Hepatocyte (in vitro differentiated cells): ENCODE data around the gene ZNF548. TPM values are rescaled to one million over a fixed set of nuclear protein-coding genes. Genes with fewer than 3 reads are reported as not detected.
A peak's percentile ranks its signal among the peaks of the same experiment; 100 is the strongest.

ENCODE experiments used
- DNase-seq: peaks from one replicate; pipeline ENCODE4 v3.0.0-alpha.2; 2016; ENCODE audit warnings: low spot score
- H2AFZ ChIP-seq: fragments of 200-600 bp; sonication (generic); 2 replicates; pipeline ENCODE4 v1.6.0; 2016; ENCODE audit warnings: antibody characterized with exemption, mild to moderate bottlenecking
- H3K27ac ChIP-seq: fragments of 200-600 bp; sonication (generic); 2 replicates; pipeline ENCODE4 v1.5.1; 2016; ENCODE audit warnings: mild to moderate bottlenecking
- H3K27me3 ChIP-seq: fragments of 200-600 bp; sonication (generic); 2 replicates; pipeline ENCODE4 v1.6.1; 2016
- H3K36me3 ChIP-seq: fragments of 200-600 bp; sonication (generic); replicated peaks from 2 replicates; pipeline ENCODE4 v1.5.1; 2016; ENCODE audit warnings: low read depth; ENCODE audit not compliant: insufficient read depth
- H3K4me1 ChIP-seq: fragments of 200-600 bp; sonication (generic); 2 replicates; pipeline ENCODE4 v1.5.1; 2016; ENCODE audit warnings: mild to moderate bottlenecking, moderate library complexity; ENCODE audit not compliant: insufficient read depth
- H3K4me2 ChIP-seq: fragments of 200-600 bp; sonication (generic); 2 replicates; pipeline ENCODE4 v1.6.0; 2016
- H3K4me3 ChIP-seq: fragments of 200-600 bp; sonication (generic); 2 replicates; pipeline ENCODE4 v1.5.1; 2016; ENCODE audit warnings: mild to moderate bottlenecking
- H3K79me2 ChIP-seq: fragments of 200-600 bp; sonication (generic); 2 replicates; pipeline ENCODE4 v1.6.0; 2017; ENCODE audit warnings: mild to moderate bottlenecking
- H3K9me2 ChIP-seq: fragments of 200-600 bp; sonication (generic); replicated peaks from 2 replicates; pipeline ENCODE4 v1.6.0; 2017; ENCODE audit warnings: mild to moderate bottlenecking; ENCODE audit not compliant: insufficient read depth
- H3K9me3 ChIP-seq: fragments of 200-600 bp; sonication (generic); 2 replicates; pipeline ENCODE4 v1.5.1; 2016; ENCODE audit warnings: low read depth, mild to moderate bottlenecking
- H4K20me1 ChIP-seq: fragments of 200-600 bp; sonication (generic); 2 replicates; pipeline ENCODE4 v1.6.0; 2016; ENCODE audit warnings: mild to moderate bottlenecking; ENCODE audit not compliant: insufficient read depth, poor library complexity, severe bottlenecking
- CTCF ChIP-seq: fragments of 200-600 bp; sonication (generic); IDR thresholded peaks from 2 replicates; pipeline ENCODE4 v1.5.1; 2016; ENCODE audit warnings: antibody characterized with exemption, mild to moderate bottlenecking; ENCODE audit not compliant: poor library complexity
- EZH2 ChIP-seq: fragments of 200-600 bp; sonication (generic); IDR thresholded peaks from 2 replicates; pipeline ENCODE4 v1.6.1; 2016; ENCODE audit warnings: antibody characterized with exemption, mild to moderate bottlenecking, borderline replicate concordance
- EZH2phosphoT487 ChIP-seq: fragments of 200-600 bp; sonication (generic); IDR thresholded peaks from one replicate; pipeline ENCODE4 v1.6.1; 2018; ENCODE audit warnings: antibody characterized with exemption, mild to moderate bottlenecking, low read depth, moderate library complexity; ENCODE audit not compliant: unreplicated experiment, severe bottlenecking
- WGBS: methylation state at CpG from one replicate; pipeline ENCODE4 v1.1.6; 2016; ENCODE audit warnings: low lambda C conversion rate; ENCODE audit errors: missing lambda C conversion rate; 5-methylcytosine and 5-hydroxymethylcytosine counted together
- polyA plus RNA-seq: library from polyadenylated mRNA; unstranded; fragments of >200 nt; fragmentation: Nextera tagmentation; extraction: Ambion mirVana; gene quantifications from 2 replicates; pipeline ENCODE4 v1.2.1, GENCODE V29; 2016
- total RNA-seq: library from RNA; depleted of rRNA; stranded (reverse); fragments of >200 nt; gene quantifications from 2 replicates; pipeline ENCODE4 v1.2.3, GENCODE V29; 2014

The ZNF548 gene
- total and polyA plus RNA-seq, 2 experiments from 2014 or later, result 9.3 to 26.3 TPM

DNA sequence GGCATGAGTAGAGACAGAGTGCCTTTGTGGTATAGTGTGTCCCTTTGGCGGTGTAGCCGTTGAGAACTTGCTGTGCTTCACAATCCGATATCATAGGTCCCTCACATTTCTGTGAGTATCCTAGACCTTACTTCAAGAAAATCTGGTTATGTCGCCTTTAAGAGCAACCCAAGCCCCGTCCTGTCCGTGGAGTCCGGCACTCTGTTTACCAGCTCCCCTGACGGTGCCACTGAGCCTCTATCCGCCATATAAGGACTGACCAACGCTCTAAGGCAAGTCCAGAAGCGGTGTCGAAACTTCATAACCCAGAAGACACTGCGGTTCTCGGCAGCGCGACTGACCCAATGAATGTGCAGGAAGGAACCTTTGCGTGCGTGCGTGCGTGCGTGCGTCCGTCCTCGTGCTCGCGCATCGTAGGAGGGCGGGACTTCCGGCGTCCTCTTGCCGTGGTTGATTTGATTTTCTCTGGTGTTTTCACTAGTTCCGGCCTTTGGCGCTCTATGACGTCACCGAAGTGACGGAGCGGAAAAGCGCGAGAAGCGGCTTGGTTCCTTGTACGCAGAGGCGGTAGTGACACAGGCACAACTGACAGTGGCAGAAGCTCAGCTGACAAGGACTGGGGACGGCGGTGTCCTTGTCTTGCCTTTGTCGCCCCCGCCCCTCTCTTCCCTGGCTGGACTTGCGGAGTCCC lies 26.5 kb upstream of the ZNF548 start, which contains the start of the genes TRAPPC2B and ZNF547:
TRAPPC2B (plus strand) TSS at position 555 of the 691 bp plus-strand sequence. CDS start 1,283 bp downstream, outside the sequence.
ZNF547 (plus strand) TSS at position 555 of the 691 bp plus-strand sequence. CDS start 5,005 bp downstream, outside the sequence.
- Histone ChIP-seq H3K36me3 (no peaks in the 10 kb centered on the region), H3K27ac (peak within 1 kb of the TSS; percentile 91), H3K79me2 (peaks cover 27% of the 10 kb centered on the region), H3K4me3 (peak within 1 kb of the TSS; percentile 57), H3K4me1 (peaks cover 9% of the 10 kb centered on the region), H3K27me3 (no peaks in the 10 kb centered on the region), H3K4me2 (peak within 1 kb of the TSS; percentile 81), H2AFZ (peak within 1 kb of the TSS; percentile 87), H3K9me3 (no peaks in the 10 kb centered on the region), H3K9me2 (no peaks in the 10 kb centered on the region), H4K20me1 (no peaks in the 10 kb centered on the region)
- WGBS, result 2% methylated on average over 42 of the region's 47 CpGs
- peak; percentile 99 for DNase-seq
- TF ChIP-seq EZH2 (no peak), CTCF (no peak), EZH2phosphoT487 (no peak)

- Histone ChIP-seq H3K4me2 (peak overlapping the region; percentile 81), H3K36me3 (no peaks in the 10 kb centered on the region), H3K4me3 (peak overlapping the region; percentile 57), H2AFZ (peak overlapping the region; percentile 33), H4K20me1 (no peaks in the 10 kb centered on the region), H3K27me3 (no peaks in the 10 kb centered on the region), H3K9me3 (no peaks in the 10 kb centered on the region), H3K79me2 (peaks cover 27% of the 10 kb centered on the region), H3K4me1 (peaks cover 9% of the 10 kb centered on the region), H3K27ac (peak overlapping the region; percentile 91), H3K9me2 (no peaks in the 10 kb centered on the region)
- WGBS, result 3% methylated on average over 12 of the region's 18 CpGs
- TF ChIP-seq EZH2 (no peak), CTCF (no peak), EZH2phosphoT487 (no peak)
- DNase-seq, result peak; percentile 40
These were observed 25.9 kb upstream of the ZNF548 start for GRCh38 chr19:57363688-57364181.

GRCh38 chr19:57366776-57367175 lies 22.9 kb upstream of the ZNF548 start:
- no peak overlapping the region for H3K4me3 ChIP-seq
- no peak for TF ChIP-seq EZH2phosphoT487
- no peak for TF ChIP-seq EZH2
- TF ChIP-seq CTCF, result no peak
- H3K27ac ChIP-seq, result no peak overlapping the region
- H3K9me3 ChIP-seq, result no peaks in the 10 kb centered on the region
- H3K4me2 ChIP-seq, result no peak overlapping the region
- no peak overlapping the region for H2AFZ ChIP-seq
- DNase-seq, result no peak
- H3K27me3 ChIP-seq, result no peaks in the 10 kb centered on the region
- H4K20me1 ChIP-seq, result no peaks in the 10 kb centered on the region
- 98% methylated on average over 2 of the region's 2 CpGs for WGBS
- peaks cover 27% of the 10 kb centered on the region for H3K79me2 ChIP-seq
- no peaks in the 10 kb centered on the region for H3K36me3 ChIP-seq
- no peaks in the 10 kb centered on the region for H3K9me2 ChIP-seq
- H3K4me1 ChIP-seq, result peaks cover 9% of the 10 kb centered on the region
